ENCODE data around the gene SPTBN5.
A peak's percentile ranks its signal among the peaks of the same experiment; 100 is the strongest.

The SPTBN5 gene

DNA sequence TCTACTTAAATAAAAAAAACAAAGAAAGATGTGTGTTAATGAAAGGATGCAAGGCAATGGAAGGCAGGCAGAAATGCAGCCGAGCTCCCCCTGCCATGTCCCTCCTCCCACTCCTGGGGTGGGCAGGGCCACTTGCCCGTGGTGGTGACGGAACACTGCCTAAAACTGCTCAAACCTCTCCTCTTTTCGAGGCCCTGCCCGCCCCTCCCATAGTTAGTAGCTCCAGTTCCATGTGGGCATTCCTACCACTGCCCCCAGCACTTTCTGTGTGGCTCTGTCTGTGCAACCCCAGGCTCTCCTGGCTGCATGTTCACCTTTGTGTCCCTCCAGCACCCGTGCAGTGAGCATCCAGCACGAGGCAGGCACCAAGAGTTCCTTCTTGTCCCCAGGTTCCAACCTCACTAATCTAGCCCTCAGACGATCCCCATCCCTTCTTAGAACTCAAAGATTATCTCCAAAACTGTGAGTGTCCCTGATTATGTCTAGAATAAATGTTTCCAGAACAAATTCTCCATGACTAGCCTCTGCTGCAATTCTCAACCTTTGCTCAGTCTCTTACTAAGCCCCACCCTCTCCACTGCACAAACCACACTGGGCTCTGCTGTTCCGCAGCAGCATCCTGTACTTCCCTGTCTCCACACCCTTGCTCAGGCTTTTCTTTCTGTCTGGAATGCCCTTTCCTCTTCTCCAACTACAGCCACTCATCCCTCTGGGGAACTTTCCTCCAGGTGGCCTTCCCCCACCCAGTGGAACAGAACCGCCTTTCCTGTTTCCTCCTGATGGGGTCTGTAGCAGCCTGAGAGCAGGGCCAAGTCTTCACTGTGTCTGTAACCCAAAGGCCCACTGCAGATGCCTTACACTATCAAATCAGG is 32.6 kb upstream of the SPTBN5 start:
- DNase-seq (ENCODE audit: low spot score) = no peak

DNA sequence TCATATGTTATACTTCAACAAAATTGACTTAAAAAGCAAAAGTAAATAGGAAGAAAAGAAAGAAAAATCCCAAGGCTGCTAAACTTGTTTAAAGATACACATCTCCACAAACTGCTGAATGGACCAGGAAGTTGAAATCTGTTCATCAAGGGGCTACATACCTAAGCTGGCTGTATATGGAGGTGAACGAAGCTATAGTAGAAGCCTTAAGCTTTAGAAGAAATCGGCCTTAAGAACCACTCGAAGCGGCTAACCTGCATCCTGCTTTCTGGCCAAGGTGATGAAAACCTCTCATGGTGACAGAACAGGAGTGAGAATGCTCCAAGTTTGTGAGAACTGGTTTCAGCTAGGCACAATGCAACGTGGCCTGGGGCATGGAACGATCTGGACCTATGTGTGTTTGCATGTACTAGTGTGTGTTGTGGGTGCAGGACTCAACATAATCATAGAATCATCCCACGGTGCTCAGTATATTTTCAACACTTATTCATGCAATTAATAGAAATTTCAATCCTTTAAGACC is 31.3 kb upstream of the SPTBN5 start:
- no peak for DNase-seq (ENCODE audit: low spot score)

DNA sequence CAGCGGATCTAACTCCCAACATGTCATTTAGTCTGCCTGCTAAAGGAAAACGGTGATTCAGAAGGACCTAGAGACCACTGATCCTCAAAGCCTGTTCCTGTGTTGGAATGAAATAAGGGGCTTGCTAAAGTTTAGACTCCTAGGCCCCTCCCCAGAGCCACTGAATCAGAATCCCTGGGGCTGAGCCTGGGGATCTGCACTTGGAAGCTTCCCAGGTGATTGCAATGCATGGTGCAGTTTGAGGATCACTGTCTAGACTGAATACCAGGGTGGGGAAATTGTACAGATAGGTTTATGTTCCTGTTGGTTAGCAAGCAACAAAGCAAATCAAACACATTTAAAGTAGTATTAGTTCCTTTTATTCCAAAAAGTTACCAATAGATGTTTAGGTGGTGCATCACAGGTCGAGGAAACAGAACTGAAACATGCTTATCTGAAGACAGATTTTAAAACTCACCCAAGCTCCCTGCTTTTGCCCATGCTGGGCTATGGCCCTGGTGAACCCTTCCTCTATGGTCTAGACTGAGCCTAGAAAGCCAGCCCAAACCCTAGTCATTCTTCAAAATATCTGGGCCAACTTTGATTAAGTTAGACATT is 29.6 kb upstream of the SPTBN5 start:
- DNase-seq (ENCODE audit: low spot score) = no peak

DNA sequence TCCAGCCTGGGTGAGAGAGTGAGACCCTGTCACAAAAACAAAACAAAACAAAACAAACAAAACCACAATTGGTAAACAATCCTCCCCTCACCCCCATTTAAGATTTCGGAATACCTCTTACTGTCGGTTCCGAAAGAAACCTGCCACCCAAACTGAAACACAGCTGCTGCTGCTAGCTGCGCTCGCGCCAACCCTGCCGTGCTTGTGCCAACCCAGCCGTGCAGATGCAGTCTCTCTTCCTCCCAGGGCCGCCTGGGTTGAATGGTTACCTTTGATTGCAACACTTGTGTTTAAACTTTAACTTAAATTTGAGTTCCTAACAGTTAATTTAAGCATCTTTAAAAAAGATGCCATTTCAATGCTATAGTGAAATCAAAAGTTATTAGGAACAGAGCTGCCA is 28.5 kb upstream of the SPTBN5 start:
- DNase-seq (ENCODE audit: low spot score) = no peak

DNA sequence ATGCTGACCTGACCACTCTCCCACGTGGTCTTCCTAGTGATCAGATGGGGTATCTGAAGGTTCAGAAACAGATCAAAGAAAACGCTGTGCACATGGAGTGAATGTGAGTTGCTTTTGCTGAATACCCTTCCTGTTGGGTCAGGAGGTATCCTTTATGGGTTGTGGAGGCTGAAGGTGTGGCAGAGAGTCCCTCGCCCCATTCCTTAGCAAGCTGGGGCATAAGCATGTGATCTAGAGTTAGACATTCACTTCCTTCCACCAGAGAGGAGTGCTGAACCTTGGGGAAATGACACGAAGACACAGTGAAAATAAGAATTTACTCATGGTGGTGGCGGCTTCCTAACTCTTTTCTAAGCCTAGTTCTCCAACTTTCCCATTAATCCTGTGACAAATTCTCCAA is 27.8 kb upstream of the SPTBN5 start:
- no peak for DNase-seq (ENCODE audit: low spot score)

DNA sequence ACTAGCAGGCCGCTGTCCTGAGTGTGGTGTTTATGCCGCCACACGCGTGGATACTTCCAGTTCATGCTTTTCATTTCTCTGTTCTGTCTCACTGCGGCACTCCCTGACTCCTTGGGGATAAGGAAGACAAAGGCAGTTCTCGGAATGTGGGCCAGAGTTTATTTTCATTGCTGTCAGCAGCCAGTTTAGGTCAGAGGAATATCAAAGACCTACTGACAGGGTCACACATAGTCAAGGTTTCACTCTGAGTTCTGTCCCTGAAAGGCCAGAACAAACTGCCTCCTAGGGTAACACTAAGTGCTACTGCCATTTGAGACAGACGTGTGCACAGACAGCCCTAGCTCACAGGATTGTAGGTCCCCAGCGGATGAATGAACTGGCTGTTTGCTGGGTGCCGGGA is 27.3 kb upstream of the SPTBN5 start:
- no peak for DNase-seq (ENCODE audit: low spot score)

DNA sequence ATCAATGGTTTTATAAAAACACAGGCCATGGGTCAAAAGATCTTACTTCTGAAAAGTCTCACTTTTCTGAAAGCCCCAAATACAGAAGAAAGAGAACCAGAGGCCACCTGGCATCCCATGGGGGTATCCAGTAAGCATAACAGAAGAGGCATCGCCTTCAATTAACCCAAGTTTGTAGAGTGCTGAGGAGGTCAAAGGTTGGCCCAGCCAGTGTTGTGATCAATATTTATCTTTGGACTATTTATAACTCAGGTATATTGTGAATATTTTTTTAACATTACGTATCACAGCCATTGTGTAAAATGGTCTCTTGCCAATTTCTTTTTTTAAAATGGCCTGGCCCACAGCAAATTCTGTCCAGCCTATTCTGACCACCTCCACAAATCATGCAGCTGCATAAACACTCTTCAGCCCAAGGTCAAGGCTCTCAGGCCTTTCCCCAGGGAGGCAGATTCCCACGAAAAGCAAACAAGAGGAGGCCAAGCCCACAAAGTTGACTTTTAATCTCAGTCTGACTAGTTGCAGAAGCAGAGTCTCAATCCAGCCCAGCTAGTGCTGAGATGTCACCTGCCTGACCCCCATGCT is 26.2 kb upstream of the SPTBN5 start:
- DNase-seq (ENCODE audit: low spot score) = no peak

DNA sequence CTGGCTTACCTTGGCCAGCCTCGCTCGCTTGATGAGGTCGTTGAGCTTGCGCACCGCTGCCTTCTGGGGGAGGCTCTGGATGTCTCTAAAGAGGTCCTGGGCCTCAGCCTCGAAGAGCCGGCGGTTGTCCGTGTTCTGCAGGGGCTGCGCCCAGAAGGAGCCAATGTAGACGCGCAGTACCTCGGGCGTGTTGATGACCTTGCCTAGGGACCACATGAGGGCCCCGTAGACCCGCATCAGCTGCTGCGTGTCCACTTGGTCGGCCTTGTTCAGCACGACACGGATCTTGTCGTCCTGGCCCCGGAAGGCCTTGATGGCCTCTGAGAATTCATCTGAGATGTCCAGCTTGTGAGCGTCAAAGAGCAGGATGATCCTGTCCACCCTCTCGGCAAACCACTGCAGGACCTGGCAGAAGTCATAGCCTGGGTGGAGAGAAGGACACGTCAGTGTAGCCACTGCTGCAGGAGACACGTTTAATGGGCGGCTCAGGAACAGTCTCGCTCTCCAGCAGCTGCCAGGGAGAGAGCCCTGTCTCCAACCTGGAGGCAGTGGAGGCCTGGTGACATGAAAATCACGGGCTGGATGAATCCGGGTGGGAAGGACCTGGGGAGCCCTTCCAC is 25.5 kb upstream of the SPTBN5 start:
- DNase-seq (ENCODE audit: low spot score) = no peak

DNA sequence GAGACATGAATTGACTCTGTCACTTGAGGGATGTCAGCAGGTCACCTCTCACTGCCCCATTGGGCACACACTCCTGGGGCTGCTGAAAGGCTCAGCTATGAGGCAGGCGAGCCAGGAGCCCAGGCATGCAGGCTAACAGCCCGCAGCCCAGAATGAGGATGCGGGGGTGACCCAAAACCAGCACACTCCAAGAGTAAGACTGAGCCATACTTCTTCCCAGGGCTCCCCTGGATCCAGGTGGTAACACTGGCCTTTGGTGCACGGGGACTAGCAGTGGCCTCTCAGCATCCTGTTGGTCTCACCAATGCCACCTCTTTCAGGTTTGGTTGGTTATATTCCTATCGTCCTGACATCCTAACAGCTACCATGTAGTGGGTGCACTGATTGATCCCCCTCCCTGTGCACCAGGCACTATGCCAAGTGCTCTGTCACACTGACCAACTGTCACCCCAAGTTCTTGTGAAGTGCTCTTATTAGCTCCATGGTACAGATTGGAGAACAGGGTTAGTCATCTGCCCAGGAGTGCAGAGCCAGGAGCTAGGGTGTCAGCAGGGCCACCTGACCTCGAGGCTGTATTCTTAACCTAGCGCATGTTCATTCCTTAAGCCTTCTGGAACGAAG is 24.8 kb upstream of the SPTBN5 start:
- DNase-seq (ENCODE audit: low spot score) = no peak

DNA sequence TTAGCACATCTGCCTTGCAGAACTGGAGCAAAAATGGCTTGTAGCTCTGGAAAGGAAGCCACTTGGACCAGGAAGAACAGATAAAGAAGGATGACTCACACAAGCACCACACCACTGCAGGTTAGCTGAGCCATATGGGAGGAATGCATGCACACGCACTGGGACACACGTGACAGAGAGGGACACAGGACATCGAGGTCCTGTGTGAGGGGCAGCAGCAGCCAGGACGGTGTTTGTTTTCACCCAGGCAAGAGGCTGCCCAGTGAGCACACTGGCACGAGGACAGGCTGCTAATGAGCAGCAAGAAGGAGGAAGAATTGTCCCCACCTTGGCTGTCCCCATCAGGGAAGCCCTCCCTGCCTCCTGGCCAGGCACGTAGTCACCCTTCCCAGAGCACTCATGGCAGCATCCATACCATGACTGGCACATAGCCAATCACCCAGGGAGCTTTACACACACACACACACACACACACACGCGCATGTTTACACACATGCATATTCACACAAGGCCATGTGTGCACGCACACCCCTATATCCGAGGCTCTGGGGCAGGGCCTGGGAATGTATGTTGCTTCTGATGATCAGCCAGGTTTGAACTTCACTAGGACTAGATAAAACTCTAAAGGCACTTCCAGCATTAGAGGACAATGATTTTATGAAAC is 24.0 kb upstream of the SPTBN5 start:
- no peak for DNase-seq (ENCODE audit: low spot score)

DNA sequence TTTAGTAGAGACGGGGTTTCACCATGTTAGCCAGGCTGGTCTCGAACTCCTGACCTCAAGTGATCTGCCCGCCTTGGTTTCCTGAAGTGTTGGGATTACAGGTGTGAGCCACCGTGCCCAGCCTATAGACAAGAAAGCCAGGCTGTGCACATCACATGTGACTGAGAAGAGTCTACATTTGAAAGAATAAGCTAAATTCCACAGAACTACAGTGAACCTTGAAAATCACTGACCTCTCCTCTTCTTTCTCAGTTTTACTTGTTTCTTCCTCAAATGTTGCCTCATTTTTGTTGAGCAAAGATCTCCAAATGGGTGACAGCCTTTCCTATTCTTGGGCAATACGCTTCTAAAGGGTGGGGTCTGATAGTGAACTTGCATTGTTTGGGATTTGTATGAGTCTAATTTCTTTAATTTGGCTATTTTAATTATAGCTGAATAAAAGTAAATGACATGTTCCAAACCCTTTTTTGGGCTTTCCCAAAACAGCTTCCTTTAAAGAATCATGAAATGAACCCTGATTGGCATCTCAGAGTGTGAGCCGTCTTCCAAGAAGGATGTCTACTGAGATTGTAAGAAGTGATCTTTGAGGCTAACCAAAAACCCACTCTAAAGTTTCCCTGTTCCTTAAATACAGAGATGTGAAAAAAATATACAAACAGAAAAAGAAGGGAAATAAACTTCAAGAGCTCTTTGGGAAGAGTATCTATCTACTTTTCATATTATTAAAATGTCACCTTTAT is 21.6 kb upstream of the SPTBN5 start:
- no peak for DNase-seq (ENCODE audit: low spot score)

DNA sequence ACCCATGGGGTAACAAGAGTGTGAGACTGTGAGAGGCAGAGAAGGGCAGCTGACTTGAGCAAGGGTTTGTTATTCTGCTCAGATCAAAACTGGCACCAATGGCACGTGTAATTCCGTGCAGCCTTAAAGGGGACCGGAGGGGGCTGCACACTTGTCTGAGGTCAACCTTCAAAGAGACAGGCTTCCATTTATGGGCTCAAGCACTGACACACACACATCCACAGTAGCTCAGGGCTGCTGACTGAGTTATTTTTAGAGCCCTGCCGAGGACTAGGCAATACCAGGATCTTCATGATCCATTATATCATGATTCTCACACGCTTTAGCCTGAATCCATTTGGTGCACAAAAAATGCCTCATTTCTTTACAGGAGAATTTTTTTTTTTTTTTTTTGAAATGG is 20.6 kb upstream of the SPTBN5 start:
- no peak for DNase-seq (ENCODE audit: low spot score)

DNA sequence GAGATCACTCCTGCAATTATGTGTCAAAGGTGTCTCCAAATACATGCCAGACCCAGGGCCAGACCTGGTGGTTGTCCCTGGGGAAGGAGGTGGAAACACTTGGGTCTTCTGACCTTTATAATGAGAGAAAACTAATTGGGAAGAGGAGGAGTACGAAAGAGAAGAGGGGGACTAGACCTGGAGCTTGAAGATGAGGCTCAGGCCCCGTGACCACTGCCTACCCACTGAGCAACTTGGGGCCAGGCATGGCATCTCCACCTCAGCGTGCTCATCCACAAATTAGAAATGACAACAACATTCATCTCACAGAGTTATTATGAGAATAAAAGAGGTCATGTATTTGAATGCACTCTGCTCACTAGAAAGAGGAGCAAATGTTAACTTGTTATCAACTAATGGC is 19.4 kb upstream of the SPTBN5 start:
- no peak for DNase-seq (ENCODE audit: low spot score)

DNA sequence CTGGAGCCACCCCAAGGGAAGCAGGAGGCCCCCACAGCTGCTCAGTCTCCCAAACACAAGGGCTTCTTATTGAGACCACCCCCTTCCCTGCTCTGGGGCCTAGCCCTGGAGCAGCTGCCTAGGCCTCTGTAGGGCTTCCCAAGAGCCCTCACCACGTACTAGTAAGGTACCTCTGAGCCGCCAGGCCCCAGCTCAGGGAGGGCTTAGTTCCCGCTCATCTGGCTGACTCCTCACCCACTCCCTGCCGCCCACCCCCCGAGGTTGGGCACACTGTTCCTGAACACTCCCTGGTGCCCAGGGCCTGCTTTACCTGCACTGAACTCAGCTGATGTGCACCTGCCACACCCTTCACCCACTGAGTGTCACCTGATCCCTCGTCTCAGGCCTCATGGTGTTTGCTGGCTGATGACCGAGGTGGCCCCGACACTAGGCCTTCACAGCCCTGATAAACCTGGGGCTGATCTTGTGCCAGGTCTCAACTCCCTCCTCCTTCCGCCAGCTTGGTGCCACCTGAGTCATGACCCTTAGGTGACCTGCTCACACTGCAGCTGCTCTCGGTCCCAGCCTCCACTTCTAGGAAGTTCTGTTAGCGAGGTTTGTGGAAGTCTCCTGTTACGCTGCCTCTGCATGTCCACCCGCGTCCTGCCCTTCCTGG is 18.0 kb upstream of the SPTBN5 start:
- DNase-seq (ENCODE audit: low spot score) = no peak

DNA sequence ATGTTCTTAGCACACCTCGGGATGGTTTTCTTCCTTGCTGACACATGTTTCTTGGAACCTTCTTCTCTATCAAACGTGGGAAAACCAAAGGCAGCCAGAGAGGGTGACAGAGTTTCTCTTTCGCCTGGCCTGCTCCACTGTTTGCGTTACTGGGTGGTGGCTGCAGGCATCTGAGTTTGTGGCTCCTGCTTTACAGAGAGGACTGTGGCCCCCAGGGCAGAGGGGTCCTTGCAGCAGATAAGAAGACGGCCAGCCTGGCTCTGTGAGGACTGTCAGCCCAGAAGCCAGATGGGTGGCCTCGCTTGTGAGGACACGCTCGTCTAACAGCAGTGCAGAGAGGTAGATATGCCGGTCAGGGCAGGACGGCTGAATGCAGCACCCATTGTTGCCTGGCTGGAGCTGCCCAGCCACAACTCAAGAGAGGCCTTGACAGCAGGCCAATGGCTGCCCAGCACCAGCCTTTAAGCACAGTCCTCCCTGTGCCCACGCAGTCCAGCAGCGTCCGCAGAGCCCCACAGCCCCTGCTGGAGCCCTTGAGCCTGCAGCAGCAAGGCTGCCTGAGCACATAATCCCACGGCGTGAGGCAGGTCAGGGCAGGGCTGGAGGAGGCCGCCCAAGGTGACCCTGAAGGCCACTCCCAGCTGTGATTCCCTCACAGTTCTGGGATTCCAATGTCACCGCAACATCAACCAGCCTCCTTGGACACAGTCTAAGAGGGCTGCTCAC is 15.0 kb upstream of the SPTBN5 start:
- DNase-seq (ENCODE audit: low spot score) = no peak

DNA sequence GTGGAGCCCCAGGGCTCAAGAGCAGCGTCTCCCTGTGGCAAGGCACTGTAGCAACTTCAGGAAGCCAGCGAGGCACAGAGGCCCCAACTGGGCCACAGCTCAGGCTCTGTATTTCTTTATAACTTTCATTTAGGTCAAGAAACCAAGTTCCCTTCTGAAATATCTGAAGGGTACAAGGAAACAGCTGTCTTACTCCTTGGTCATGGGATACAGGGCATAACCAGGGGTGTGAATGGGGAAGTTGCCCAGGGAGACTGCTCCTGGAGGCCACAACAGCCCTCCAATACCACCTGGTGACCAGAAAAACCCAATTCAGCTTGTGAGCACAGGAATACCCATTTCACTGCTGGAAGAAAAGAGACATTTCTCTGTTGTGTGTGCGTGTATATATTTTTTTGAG is 13.3 kb upstream of the SPTBN5 start:
- DNase-seq (ENCODE audit: low spot score) = no peak

DNA sequence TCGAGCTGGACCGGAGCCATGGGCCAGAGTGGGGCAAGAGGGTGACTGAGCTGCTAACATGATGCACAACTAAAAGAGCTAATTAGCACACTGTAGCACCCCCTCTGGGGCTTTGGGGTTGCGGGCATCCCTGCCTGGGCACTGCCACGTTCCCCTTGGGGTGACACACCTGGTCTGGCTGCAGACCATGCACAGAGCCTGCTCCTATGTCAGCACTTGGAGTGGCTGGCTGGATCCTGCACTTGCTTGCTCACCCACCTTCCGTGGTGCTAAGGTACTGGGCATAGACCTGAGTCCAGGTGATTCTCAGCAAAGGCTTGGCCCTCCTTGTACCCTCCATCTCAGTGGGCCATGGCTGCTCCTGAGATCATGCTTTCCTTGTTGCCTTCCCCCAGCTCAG is 12.8 kb upstream of the SPTBN5 start:
- no peak for DNase-seq (ENCODE audit: low spot score)

DNA sequence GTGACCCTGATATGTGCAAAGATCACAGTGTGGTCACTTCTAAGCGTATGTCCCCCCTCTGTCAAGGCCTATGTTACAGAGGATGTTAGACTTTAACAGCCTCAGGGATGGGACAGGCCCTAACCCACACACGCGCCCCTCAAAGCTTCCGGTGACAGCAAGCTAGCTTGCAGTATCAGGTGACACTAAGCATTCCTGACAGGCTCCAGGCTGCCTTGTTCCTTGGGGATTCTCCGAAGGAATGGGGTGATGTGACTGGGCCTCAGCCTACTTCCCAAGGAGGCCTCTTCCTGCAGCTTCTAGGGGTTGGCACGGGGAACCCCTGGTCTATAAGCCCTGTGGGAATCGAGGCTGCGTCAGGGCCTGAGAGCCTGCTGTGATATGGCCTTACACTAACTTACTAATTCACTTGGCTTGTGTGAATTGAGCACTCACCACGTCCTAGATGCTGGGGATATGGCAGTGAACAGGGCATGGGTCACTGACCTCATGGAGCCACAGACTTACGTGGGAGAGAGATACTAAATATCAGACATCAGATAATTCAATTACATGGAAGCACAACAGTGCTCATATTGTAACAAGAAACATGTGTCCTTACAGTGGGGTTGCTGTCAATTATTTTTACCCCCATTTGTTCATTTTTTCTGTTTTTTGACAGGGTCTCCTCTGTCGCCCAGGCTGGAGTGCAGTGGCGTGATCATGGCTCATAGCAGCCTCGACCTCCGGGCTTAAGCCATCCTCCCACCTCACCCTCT is 11.4 kb upstream of the SPTBN5 start:
- DNase-seq (ENCODE audit: low spot score) = no peak

DNA sequence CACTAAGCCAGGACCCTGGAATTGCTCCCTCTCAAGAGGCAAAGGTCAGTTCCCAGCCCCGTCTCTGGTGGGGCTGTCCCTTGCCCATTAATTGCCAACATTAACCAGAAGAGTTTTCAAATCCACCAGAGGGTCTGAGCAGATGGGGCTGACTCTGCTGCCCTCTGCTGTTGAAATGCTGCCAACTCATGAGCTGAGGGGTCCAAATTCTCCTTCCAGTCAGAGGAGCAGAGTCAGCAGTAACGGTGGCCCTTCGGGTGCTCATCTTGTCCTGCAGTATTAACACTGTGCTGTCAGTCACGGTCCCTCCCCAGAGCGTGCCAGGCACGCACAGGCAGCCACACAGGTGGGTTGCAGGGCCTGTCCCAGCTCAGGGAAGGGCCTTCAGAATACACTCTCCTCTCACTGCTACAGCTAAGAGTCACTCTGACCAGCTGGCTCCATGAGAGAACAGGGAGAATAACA is 10.7 kb upstream of the SPTBN5 start:
- DNase-seq (ENCODE audit: low spot score) = peak; percentile 83
